MV-4-11 (cell line): Measurements from ENCODE around the gene ICAM5.

Source experiments
- DNase-seq: peaks from one replicate; lab custom pipeline; 2025; lab: John Stamatoyannopoulos, UW

The ICAM5 gene

DNA sequence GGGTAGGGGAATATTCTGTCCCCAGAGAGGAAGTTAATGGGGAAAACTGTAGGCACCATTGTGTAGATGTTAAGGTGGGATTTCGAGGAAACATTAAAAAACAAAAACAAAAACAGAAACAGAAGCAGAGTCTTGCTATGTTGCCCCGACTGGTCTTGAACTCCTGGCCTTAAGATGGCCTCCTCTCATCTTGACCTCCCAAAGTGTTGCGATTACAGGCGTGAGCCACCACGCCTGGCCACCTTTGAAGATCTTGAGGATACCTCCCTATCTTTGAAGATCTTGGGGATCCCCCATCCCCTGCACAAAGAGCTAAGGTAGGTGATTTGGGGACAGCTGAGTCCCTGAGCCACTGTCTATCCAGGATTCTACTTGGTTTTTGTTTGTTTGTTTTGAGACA lies 50.2 kb downstream of the ICAM5 start:
- no peak for DNase-seq

DNA sequence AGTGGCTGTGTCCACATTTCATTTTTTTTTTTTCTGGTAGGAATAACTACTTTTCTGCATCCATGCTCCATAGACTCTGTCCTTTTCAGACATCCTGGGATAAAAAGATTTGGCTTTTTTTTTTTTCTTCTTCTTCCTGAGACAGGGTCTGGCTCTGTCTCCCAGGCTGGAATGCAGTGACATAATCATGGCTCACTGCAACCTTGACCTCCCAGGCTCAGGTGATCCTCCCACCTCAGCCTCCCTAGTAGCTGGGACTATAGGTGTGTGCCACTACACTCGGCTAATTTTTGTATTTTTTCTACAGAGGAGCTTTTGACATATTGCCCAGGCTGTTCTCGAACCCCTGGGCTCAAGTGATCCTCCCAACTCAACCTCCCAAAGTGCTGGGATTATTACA lies 53.7 kb downstream of the ICAM5 start:
- DNase-seq, result no peak

DNA sequence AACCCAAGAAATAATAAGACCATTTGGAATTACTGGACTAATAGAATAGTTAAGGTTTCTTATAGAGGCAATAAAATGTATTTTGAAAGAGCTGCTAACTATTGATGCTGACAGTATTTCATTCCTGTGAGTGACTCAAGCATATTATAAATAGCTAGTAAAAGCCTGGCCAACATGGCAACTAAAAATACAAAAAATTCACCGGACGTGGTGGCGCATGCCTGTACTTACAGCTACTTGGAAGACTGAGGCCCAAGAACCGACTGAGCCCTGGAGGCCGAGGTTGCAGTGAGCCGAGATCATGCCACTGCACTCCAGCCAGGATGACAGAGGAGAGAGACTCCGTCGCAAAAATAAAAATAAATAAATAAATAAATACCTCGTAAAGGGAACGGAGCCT lies 55.0 kb downstream of the ICAM5 start:
- no peak for DNase-seq
